Fibroblast of lung (primary cell): ENCODE data around the gene ZFP91. TPM values are rescaled to one million over a fixed set of nuclear protein-coding genes. Genes with fewer than 3 reads are reported as not detected.

Source experiments
- DNase-seq, 2 donors: peaks; one replicate each; pipeline versions ENCODE4 v3.0.0 to v3.0.0-alpha.2; 2010; ENCODE audit warnings: low read depth in 2 of 2
- H2AFZ ChIP-seq: 2 replicates; pipeline ENCODE4 v1.5.1; 2012; ENCODE audit warnings: low read length, control low read depth, inconsistent platforms
- H3K27ac ChIP-seq: 2 replicates; pipeline ENCODE4 v1.5.1; 2011; ENCODE audit warnings: low read length, control low read depth; ENCODE audit not compliant: insufficient read depth
- H3K27me3 ChIP-seq: 2 replicates; pipeline ENCODE4 v1.5.1; 2011; ENCODE audit warnings: mild to moderate bottlenecking, low read length; ENCODE audit not compliant: control insufficient read depth, insufficient read depth
- H3K36me3 ChIP-seq: 2 replicates; pipeline ENCODE4 v1.5.1; 2011; ENCODE audit warnings: low read length; ENCODE audit not compliant: control insufficient read depth, insufficient read depth
- H3K4me1 ChIP-seq: 2 replicates; pipeline ENCODE4 v1.5.1; 2011; ENCODE audit warnings: low read length; ENCODE audit not compliant: control insufficient read depth, insufficient read depth; ENCODE audit errors: extremely low read depth
- H3K4me2 ChIP-seq: 2 replicates; pipeline ENCODE4 v1.5.1; 2011; ENCODE audit warnings: low read length, control low read depth; ENCODE audit not compliant: insufficient read depth; ENCODE audit errors: extremely low read depth
- H3K4me3 ChIP-seq, 4 experiments: fragments of 200-600 bp in 1 of 4; sonication (generic) in 1 of 4; replicated peaks in 1 of 4; 2 replicates each; pipeline ENCODE4 v1.5.1; 2011 to 2016; ENCODE audit warnings: low read length in 4 of 4, low read depth in 3 of 4, mild to moderate bottlenecking in 3 of 4, control low read depth in 2 of 4, inconsistent platforms in 1 of 4, mixed read lengths in 1 of 4; ENCODE audit not compliant: insufficient read depth in 1 of 4; ENCODE audit errors: control extremely low read depth in 1 of 4
- H3K79me2 ChIP-seq: 2 replicates; pipeline ENCODE4 v1.5.1; 2012; ENCODE audit warnings: mild to moderate bottlenecking, low read length, inconsistent platforms; ENCODE audit not compliant: control insufficient read depth, insufficient read depth
- H3K9ac ChIP-seq: 2 replicates; pipeline ENCODE4 v1.5.1; 2011; ENCODE audit warnings: mild to moderate bottlenecking, low read length, control low read depth; ENCODE audit not compliant: insufficient read depth
- H3K9me3 ChIP-seq: 2 replicates; pipeline ENCODE4 v1.5.1; 2012; ENCODE audit warnings: low read depth, low read length; ENCODE audit not compliant: control insufficient read depth, insufficient read depth
- H4K20me1 ChIP-seq: 2 replicates; pipeline ENCODE4 v1.5.1; 2011; ENCODE audit warnings: low read length; ENCODE audit not compliant: control insufficient read depth, insufficient read depth; ENCODE audit errors: extremely low read depth
- EZH2 ChIP-seq: IDR thresholded peaks from 2 replicates; pipeline ENCODE4 v1.5.1; 2012; ENCODE audit warnings: low read length, control low read depth, mild to moderate bottlenecking; ENCODE audit errors: missing control alignments
- polyA plus RNA-seq, 2 donors: library from polyadenylated mRNA; depleted of rRNA in 1 of 2; stranded (reverse) in 1 of 2; unstranded in 1 of 2; fragments of >200 nt; gene quantifications; 2 replicates each; pipeline ENCODE4 v1.2.1, GENCODE V29; 2011 to 2012; ENCODE audit warnings: missing spikeins in 1 of 2
- total RNA-seq: library from RNA; depleted of rRNA; stranded (reverse); fragments of >200 nt; gene quantifications from 2 replicates; pipeline ENCODE4 v1.2.1, GENCODE V29; 2014
- TF ChIP-seq, protein P1 (sequence below), 2 donors: IDR thresholded peaks in 1 of 2; conservative IDR thresholded peaks in 1 of 2; 1 replicate in 1 of 2; 2 replicates in 1 of 2; pipeline ENCODE4 v1.5.1; 2011 to 2012; ENCODE audit warnings: low read length in 2 of 2, control low read depth in 1 of 2, inconsistent platforms in 1 of 2, low read depth in 1 of 2, mild to moderate bottlenecking in 1 of 2

The ZFP91 gene
- total and polyA plus RNA-seq, 2 donors (not counting 1 experiment from before 2014, with no cell fraction given), result 50.2 to 56.9 TPM

DNA sequence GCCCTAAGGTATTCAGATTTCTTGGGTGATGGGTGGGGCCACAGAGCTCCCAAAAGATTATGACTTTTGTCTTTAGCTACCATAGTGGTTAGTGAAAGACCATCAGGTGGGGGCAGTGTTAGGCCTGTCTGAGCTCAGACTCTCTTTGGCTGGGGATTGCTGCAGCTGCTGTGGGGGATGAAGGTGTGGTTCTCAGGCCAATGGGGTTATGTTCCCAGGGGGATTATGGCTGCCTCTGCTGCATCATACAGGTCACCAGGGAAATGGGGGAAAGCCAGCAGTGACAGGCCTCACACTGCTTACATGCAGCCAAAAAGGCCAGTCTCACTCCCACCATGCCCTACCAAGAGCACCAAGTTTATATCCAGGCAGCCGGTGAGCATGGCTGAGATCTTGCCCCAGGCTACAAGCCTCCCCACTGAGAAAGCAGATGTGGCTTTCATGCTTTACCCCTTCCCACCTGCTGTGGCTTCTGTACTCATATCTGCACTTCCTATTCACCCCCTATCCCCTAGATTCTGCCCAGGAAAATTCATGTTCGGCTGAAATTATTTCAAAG is 68.4 kb downstream of the ZFP91 start:
- H3K79me2 ChIP-seq, result no peaks in the 10 kb centered on the region
- no peaks in the 10 kb centered on the region for H3K36me3 ChIP-seq
- H2AFZ ChIP-seq, result no peak overlapping the region
- H3K4me2 ChIP-seq, result no peak overlapping the region
- H3K4me1 ChIP-seq, result no peaks in the 10 kb centered on the region
- H3K9ac ChIP-seq, result no peak overlapping the region
- TF ChIP-seq, protein P1, sequence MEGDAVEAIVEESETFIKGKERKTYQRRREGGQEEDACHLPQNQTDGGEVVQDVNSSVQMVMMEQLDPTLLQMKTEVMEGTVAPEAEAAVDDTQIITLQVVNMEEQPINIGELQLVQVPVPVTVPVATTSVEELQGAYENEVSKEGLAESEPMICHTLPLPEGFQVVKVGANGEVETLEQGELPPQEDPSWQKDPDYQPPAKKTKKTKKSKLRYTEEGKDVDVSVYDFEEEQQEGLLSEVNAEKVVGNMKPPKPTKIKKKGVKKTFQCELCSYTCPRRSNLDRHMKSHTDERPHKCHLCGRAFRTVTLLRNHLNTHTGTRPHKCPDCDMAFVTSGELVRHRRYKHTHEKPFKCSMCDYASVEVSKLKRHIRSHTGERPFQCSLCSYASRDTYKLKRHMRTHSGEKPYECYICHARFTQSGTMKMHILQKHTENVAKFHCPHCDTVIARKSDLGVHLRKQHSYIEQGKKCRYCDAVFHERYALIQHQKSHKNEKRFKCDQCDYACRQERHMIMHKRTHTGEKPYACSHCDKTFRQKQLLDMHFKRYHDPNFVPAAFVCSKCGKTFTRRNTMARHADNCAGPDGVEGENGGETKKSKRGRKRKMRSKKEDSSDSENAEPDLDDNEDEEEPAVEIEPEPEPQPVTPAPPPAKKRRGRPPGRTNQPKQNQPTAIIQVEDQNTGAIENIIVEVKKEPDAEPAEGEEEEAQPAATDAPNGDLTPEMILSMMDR (conservative IDR thresholded peaks at IDR 0.05 in 1 of 2, IDR thresholded peaks at IDR 0.05 in 1 of 2; ENCODE audit: low read depth in 1 of 2, low read length in 2 of 2), result no peak
- no peak for TF ChIP-seq EZH2
- DNase-seq, result no peak
- no peaks in the 10 kb centered on the region for H3K9me3 ChIP-seq
- no peak overlapping the region for H3K4me3 ChIP-seq
- no peaks in the 10 kb centered on the region for H3K27me3 ChIP-seq
- no peaks in the 10 kb centered on the region for H4K20me1 ChIP-seq
- H3K27ac ChIP-seq, result no peak overlapping the region

- Histone ChIP-seq H3K4me3 (no peak overlapping the region), H3K4me2 (no peak overlapping the region), H3K9ac (no peak overlapping the region), H2AFZ (no peak overlapping the region), H3K9me3 (no peaks in the 10 kb centered on the region), H3K36me3 (no peaks in the 10 kb centered on the region), H3K27ac (no peak overlapping the region), H4K20me1 (no peaks in the 10 kb centered on the region), H3K79me2 (no peaks in the 10 kb centered on the region), H3K4me1 (no peaks in the 10 kb centered on the region), H3K27me3 (no peaks in the 10 kb centered on the region)
- DNase-seq, result no peak
- TF ChIP-seq, protein P1 (conservative IDR thresholded peaks at IDR 0.05 in 1 of 2, IDR thresholded peaks at IDR 0.05 in 1 of 2; ENCODE audit: low read depth in 1 of 2, low read length in 2 of 2), result no peak
- TF ChIP-seq EZH2, result no peak
Measured at GRCh38 chr11:58647866-58648265, 69.0 kb downstream of the ZFP91 start.

GRCh38 chr11:58649623-58650022 is 70.8 kb downstream of the ZFP91 start:
- Histone ChIP-seq H3K9ac (no peak overlapping the region), H2AFZ (no peak overlapping the region), H3K4me2 (no peak overlapping the region), H3K79me2 (no peaks in the 10 kb centered on the region), H3K9me3 (no peaks in the 10 kb centered on the region), H3K27me3 (no peaks in the 10 kb centered on the region), H3K36me3 (no peaks in the 10 kb centered on the region), H3K27ac (no peak overlapping the region), H3K4me1 (no peaks in the 10 kb centered on the region), H3K4me3 (no peak overlapping the region), H4K20me1 (no peaks in the 10 kb centered on the region)
- DNase-seq, result no peak
- TF ChIP-seq, protein P1 (conservative IDR thresholded peaks at IDR 0.05 in 1 of 2, IDR thresholded peaks at IDR 0.05 in 1 of 2; ENCODE audit: low read depth in 1 of 2, low read length in 2 of 2), result no peak
- no peak for TF ChIP-seq EZH2
